ENCODE results near the gene GALNT9. TPM values are rescaled to one million over a fixed set of nuclear protein-coding genes. Genes with fewer than 3 reads are reported as not detected.

The GALNT9 gene
- total RNA-seq, 1 donor from 2014 or later, result not detected

DNA sequence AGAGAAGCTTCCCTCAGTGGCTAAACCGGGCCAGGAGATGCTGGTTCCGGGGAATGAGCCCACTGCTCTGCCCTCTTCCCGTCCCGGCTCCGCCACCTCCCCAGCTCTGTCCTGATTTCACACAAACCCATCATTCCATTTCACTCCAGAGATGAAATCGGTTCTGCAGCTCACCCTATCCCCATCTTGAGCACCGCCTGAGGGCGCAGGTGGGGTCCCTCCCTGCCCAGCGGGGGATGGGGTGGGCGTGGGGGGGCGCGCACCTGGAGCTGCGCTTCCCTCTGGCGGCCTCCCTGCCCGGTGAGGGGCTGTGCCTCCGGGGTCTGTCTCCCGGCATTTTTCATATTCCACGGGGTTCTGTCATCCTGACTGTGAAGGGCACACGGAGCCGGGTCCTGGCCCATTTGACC is 140.5 kb downstream of the GALNT9 start:
- peak overlapping the region; percentile 55 for H3K4me3 ChIP-seq (ENCODE audit: low read depth, low read length)
- no peaks in the 10 kb centered on the region for H3K27me3 ChIP-seq (ENCODE audit: control insufficient read depth, insufficient read depth, low read length)
- DNase-seq (ENCODE audit: low read depth), result no peak
- no peaks in the 10 kb centered on the region for H3K36me3 ChIP-seq (ENCODE audit: control insufficient read depth, insufficient read depth, low read length)
- TF ChIP-seq, protein P1, sequence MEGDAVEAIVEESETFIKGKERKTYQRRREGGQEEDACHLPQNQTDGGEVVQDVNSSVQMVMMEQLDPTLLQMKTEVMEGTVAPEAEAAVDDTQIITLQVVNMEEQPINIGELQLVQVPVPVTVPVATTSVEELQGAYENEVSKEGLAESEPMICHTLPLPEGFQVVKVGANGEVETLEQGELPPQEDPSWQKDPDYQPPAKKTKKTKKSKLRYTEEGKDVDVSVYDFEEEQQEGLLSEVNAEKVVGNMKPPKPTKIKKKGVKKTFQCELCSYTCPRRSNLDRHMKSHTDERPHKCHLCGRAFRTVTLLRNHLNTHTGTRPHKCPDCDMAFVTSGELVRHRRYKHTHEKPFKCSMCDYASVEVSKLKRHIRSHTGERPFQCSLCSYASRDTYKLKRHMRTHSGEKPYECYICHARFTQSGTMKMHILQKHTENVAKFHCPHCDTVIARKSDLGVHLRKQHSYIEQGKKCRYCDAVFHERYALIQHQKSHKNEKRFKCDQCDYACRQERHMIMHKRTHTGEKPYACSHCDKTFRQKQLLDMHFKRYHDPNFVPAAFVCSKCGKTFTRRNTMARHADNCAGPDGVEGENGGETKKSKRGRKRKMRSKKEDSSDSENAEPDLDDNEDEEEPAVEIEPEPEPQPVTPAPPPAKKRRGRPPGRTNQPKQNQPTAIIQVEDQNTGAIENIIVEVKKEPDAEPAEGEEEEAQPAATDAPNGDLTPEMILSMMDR (IDR thresholded peaks at IDR 0.05; ENCODE audit: insufficient read depth, low read length, severe bottlenecking), result no peak
- no peak for FAIRE-seq

DNA sequence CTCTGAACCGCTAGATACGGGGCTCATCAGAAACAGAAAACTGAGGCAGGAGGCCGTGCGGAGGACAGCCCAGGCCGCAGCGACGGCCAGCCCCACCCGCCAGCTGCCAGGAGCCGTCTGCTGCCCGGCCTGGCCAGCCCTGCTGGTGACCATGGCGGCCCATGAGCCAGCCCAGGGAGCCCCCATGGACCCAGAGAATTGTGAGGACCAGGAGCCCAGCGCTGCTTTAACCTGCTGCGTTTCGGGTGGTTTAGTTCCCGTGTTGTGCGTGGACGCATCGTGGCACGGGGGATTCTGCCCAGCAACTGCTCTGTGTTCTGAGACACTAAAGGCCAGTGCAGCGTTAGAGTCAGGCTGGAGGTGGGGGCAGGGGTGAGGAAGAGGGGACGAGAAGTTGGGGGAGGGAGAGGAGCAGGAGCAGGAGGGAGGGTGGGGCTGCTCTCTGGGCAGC is 140.9 kb downstream of the GALNT9 start:
- Histone ChIP-seq H3K36me3 (ENCODE audit: control insufficient read depth, insufficient read depth, low read length) (no peaks in the 10 kb centered on the region), H3K27me3 (ENCODE audit: control insufficient read depth, insufficient read depth, low read length) (no peaks in the 10 kb centered on the region), H3K4me3 (ENCODE audit: low read depth, low read length) (no peak overlapping the region)
- DNase-seq (ENCODE audit: low read depth) (no peak), FAIRE-seq (no peak)
- TF ChIP-seq, protein P1 (IDR thresholded peaks at IDR 0.05; ENCODE audit: insufficient read depth, low read length, severe bottlenecking), result no peak

DNA sequence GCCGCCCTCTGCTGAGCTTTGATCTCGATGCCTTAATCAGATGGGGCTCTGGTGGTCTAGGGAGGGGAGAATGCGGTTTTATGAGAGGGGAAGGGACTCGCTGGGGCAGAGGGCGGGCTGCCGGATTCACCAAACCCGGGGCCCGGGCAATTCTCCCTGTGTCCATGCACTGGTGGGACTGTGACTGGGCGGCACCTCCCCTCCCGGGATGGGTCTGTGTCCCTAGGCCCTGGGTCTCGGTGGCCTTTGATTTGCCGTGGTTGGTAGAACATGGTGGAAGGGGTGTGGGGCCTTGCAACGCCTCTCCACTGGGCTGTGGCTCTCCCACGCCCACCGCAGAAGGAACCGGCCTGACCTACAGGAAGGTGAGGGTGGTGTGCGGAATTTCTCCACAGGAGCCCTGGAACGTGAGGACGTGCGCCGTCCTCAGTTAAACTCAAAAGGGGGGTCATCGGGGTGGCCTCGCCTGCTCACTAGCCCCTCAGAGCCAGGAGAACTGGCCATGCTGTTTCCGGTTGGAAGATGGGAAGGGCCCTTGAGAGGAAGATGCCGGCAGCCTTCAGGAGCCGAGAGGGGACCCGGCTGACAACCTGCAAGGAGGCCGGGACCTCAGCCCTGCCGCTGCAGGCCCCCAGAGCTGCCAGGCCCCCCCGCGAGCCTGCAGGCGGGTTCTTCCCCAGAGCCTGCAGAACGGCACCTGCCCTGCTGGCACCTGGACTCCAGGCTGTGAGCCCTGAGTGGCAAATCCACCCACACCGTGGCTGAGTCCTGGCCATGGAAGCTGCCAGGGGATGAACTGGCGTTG is 141.5 kb downstream of the GALNT9 start:
- DNase-seq (ENCODE audit: low read depth), result no peak
- H3K27me3 ChIP-seq (ENCODE audit: control insufficient read depth, insufficient read depth, low read length), result no peaks in the 10 kb centered on the region
- FAIRE-seq, result no peak

DNA sequence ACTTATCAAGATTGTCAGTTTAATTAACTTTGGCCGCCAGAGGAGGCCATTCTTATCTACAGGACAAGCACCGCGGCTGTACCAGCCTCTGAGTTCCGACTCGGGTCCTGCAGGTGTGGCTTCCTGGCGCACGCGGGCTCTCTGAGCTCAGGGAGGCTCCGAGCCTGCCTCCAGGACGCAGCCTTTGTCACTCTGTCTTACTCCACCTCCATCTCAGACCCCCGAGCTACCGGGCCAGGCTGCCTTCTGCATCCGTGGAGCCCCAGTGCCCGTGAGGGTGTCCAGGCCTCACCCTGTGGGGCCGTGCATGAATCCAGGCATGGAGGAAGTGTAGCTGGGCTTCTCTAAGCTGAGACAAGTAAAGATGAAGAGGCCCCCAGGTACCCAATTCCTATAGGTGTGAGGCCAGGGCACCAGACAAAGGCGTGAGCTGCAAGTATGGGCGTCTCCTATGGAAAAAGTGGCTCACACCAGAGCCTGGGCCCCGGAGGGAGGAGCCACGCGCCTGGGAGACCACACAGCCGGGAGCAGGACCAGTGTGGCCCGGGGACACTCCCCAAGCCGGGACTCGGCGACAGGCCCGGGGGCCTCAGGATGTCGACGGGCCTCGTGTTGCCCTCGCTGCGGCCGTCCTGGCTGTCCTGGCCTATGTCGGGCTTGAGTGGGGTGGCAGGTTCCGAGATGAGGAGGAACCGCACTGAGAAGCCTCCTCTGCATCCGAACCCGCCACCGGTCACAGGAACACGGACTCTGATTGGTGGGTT is 142.3 kb downstream of the GALNT9 start:
- no peaks in the 10 kb centered on the region for H3K36me3 ChIP-seq (ENCODE audit: control insufficient read depth, insufficient read depth, low read length)
- H3K27me3 ChIP-seq (ENCODE audit: control insufficient read depth, insufficient read depth, low read length), result no peaks in the 10 kb centered on the region
- no peak for DNase-seq (ENCODE audit: low read depth)
- TF ChIP-seq, protein P1 (IDR thresholded peaks at IDR 0.05; ENCODE audit: insufficient read depth, low read length, severe bottlenecking), result no peak
- no peak for FAIRE-seq
- H3K4me3 ChIP-seq (ENCODE audit: low read depth, low read length), result no peak overlapping the region

More for the DNA sequence above, 141.5 kb downstream of the GALNT9 start:
- TF ChIP-seq, protein P1 (IDR thresholded peaks at IDR 0.05; ENCODE audit: insufficient read depth, low read length, severe bottlenecking), result no peak
- Histone ChIP-seq H3K36me3 (ENCODE audit: control insufficient read depth, insufficient read depth, low read length) (no peaks in the 10 kb centered on the region), H3K4me3 (ENCODE audit: low read depth, low read length) (no peak overlapping the region)

DNA sequence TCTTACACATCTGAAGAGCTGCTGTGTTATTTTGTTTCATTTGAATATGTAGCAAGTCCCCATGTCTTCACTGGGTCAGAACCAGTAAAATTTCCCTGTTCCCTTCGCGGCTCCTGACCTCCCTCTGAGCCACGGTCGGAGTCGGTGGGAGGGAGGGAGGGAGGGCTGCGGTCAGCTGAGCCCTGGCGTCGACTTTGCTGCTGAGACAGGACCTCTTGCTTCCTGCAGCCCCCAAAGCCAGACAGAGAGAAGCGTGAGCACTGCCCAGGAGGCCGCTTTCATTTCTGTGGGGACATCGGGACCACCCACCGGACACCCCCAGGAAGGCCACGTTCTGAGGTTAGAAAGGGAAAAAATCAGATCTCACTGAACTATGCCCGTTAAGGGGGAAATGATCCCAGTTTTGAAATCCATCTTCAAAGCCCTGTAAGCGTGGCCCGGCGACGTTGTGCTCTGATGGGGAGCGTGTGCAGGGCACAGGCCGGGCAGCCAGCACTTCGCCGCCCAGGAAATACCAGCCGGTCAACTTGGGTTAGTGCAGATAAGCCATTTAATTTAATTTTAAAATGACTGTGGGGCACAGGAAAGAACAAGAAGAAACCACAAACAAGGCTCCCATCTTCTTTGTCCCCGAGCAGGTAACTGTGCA is 143.1 kb downstream of the GALNT9 start:
- Histone ChIP-seq H3K4me3 (ENCODE audit: low read depth, low read length) (no peak overlapping the region), H3K27me3 (ENCODE audit: control insufficient read depth, insufficient read depth, low read length) (no peaks in the 10 kb centered on the region), H3K36me3 (ENCODE audit: control insufficient read depth, insufficient read depth, low read length) (no peaks in the 10 kb centered on the region)
- DNase-seq (ENCODE audit: low read depth) (no peak), FAIRE-seq (no peak)
- TF ChIP-seq, protein P1 (IDR thresholded peaks at IDR 0.05; ENCODE audit: insufficient read depth, low read length, severe bottlenecking), result no peak
